Smooth muscle cell (in vitro differentiated cells): ENCODE data around the gene HELZ. TPM values are rescaled to one million over a fixed set of nuclear protein-coding genes. Genes with fewer than 3 reads are reported as not detected.

ENCODE experiments used
- DNase-seq: peaks from one replicate; lab custom pipeline; 2025; ENCODE audit not compliant: unreplicated experiment; lab: John Stamatoyannopoulos, UW
- H2AFZ ChIP-seq: fragments of 200-600 bp; sonication (generic); 2 replicates; pipeline ENCODE4 v1.6.0; 2016; ENCODE audit warnings: antibody characterized with exemption, low read depth, mild to moderate bottlenecking
- H3F3A ChIP-seq: fragments of 200-600 bp; sonication (generic); 2 replicates; pipeline ENCODE4 v1.6.0; 2017; ENCODE audit warnings: antibody characterized with exemption, low read depth
- H3K27ac ChIP-seq: fragments of 200-600 bp; sonication (generic); 2 replicates; pipeline ENCODE4 v1.5.1; 2016; ENCODE audit warnings: low read depth, mild to moderate bottlenecking
- H3K27me3 ChIP-seq: fragments of 200-600 bp; sonication (generic); 2 replicates; pipeline ENCODE4 v1.6.1; 2016; ENCODE audit warnings: low read depth, mild to moderate bottlenecking
- H3K36me3 ChIP-seq: fragments of 200-600 bp; sonication (generic); 2 replicates; pipeline ENCODE4 v1.5.1; 2016; ENCODE audit warnings: low read depth
- H3K4me1 ChIP-seq: fragments of 200-600 bp; sonication (generic); 2 replicates; pipeline ENCODE4 v1.5.1; 2016; ENCODE audit warnings: low read depth
- H3K4me2 ChIP-seq: fragments of 200-600 bp; sonication (generic); 2 replicates; pipeline ENCODE4 v1.6.0; 2016; ENCODE audit warnings: mild to moderate bottlenecking
- H3K4me3 ChIP-seq: fragments of 200-600 bp; sonication (generic); 2 replicates; pipeline ENCODE4 v1.5.1; 2016; ENCODE audit warnings: mild to moderate bottlenecking
- H3K79me2 ChIP-seq: fragments of 200-600 bp; sonication (generic); 2 replicates; pipeline ENCODE4 v1.6.0; 2016; ENCODE audit warnings: low read depth, mild to moderate bottlenecking
- H3K9ac ChIP-seq: fragments of 200-600 bp; sonication (generic); 2 replicates; pipeline ENCODE4 v1.6.0; 2016; ENCODE audit warnings: low read depth
- H3K9me3 ChIP-seq: fragments of 200-600 bp; sonication (generic); replicated peaks from 2 replicates; pipeline ENCODE4 v1.5.1; 2016; ENCODE audit warnings: low read depth
- H4K20me1 ChIP-seq: fragments of 200-600 bp; sonication (generic); 2 replicates; pipeline ENCODE4 v1.6.0; 2016; ENCODE audit warnings: low read depth
- WGBS: methylation state at CpG from one replicate; pipeline ENCODE4 v1.1.7; 2016; ENCODE audit warnings: low lambda C conversion rate; 5-methylcytosine and 5-hydroxymethylcytosine counted together
- polyA plus RNA-seq: library from polyadenylated mRNA; unstranded; fragments of >200 nt; fragmentation: Nextera tagmentation; extraction: Ambion mirVana; gene quantifications from 2 replicates; pipeline ENCODE4 v1.2.1, GENCODE V29; 2016
- total RNA-seq: library from RNA; depleted of rRNA; stranded (reverse); fragments of >200 nt; gene quantifications from 2 replicates; pipeline ENCODE4 v1.2.3, GENCODE V29; 2014
- TF ChIP-seq, protein P1 (sequence below): fragments of 200-600 bp; sonication (generic); IDR thresholded peaks from 2 replicates; pipeline ENCODE4 v1.5.1; 2017; ENCODE audit warnings: borderline replicate concordance, mild to moderate bottlenecking, antibody characterized with exemption; ENCODE audit not compliant: insufficient read depth, poor library complexity, severe bottlenecking

Gene HELZ
- total and polyA plus RNA-seq, 2 experiments from 2014 or later, result 18.8 to 34.4 TPM

- peaks cover 4% of the 10 kb centered on the region for H3F3A ChIP-seq
- peaks cover 24% of the 10 kb centered on the region for H3K4me1 ChIP-seq
- peak overlapping the region; percentile 59 for H3K27ac ChIP-seq
- no peaks in the 10 kb centered on the region for H3K27me3 ChIP-seq
- WGBS, result 2% methylated on average over 26 of the region's 47 CpGs
- no peaks in the 10 kb centered on the region for H3K36me3 ChIP-seq
- no peaks in the 10 kb centered on the region for H3K9me3 ChIP-seq
- H3K4me3 ChIP-seq, result peak overlapping the region; percentile 93
- TF ChIP-seq, protein P1, sequence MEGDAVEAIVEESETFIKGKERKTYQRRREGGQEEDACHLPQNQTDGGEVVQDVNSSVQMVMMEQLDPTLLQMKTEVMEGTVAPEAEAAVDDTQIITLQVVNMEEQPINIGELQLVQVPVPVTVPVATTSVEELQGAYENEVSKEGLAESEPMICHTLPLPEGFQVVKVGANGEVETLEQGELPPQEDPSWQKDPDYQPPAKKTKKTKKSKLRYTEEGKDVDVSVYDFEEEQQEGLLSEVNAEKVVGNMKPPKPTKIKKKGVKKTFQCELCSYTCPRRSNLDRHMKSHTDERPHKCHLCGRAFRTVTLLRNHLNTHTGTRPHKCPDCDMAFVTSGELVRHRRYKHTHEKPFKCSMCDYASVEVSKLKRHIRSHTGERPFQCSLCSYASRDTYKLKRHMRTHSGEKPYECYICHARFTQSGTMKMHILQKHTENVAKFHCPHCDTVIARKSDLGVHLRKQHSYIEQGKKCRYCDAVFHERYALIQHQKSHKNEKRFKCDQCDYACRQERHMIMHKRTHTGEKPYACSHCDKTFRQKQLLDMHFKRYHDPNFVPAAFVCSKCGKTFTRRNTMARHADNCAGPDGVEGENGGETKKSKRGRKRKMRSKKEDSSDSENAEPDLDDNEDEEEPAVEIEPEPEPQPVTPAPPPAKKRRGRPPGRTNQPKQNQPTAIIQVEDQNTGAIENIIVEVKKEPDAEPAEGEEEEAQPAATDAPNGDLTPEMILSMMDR, result no peak
- peaks cover 48% of the 10 kb centered on the region for H3K79me2 ChIP-seq
- peak overlapping the region; percentile 95 for H2AFZ ChIP-seq
- H3K9ac ChIP-seq, result peak overlapping the region; percentile 93
- peak overlapping the region; percentile 96 for H3K4me2 ChIP-seq
- peaks cover 45% of the 10 kb centered on the region for H4K20me1 ChIP-seq
- no peak for DNase-seq
Observed at GRCh38 chr17:67244431-67245072, 444 bp downstream of the HELZ start.

- H3K36me3 ChIP-seq, result peaks cover 4% of the 10 kb centered on the region
- H3K79me2 ChIP-seq, result peaks cover 57% of the 10 kb centered on the region
- H3K27me3 ChIP-seq, result no peaks in the 10 kb centered on the region
- WGBS, result 77% methylated on average over 5 of the region's 5 CpGs
- H3F3A ChIP-seq, result peaks cover 4% of the 10 kb centered on the region
- DNase-seq, result no peak
- H3K4me2 ChIP-seq, result peak overlapping the region; percentile 96
- H3K4me1 ChIP-seq, result peaks cover 24% of the 10 kb centered on the region
- no peak overlapping the region for H3K27ac ChIP-seq
- H3K9me3 ChIP-seq, result no peaks in the 10 kb centered on the region
- TF ChIP-seq, protein P1, result no peak
- peak overlapping the region; percentile 93 for H3K4me3 ChIP-seq
- no peak overlapping the region for H2AFZ ChIP-seq
- H3K9ac ChIP-seq, result no peak overlapping the region
- H4K20me1 ChIP-seq, result peaks cover 54% of the 10 kb centered on the region
Observed at GRCh38 chr17:67243284-67243683, 1.7 kb downstream of the HELZ start.

DNA sequence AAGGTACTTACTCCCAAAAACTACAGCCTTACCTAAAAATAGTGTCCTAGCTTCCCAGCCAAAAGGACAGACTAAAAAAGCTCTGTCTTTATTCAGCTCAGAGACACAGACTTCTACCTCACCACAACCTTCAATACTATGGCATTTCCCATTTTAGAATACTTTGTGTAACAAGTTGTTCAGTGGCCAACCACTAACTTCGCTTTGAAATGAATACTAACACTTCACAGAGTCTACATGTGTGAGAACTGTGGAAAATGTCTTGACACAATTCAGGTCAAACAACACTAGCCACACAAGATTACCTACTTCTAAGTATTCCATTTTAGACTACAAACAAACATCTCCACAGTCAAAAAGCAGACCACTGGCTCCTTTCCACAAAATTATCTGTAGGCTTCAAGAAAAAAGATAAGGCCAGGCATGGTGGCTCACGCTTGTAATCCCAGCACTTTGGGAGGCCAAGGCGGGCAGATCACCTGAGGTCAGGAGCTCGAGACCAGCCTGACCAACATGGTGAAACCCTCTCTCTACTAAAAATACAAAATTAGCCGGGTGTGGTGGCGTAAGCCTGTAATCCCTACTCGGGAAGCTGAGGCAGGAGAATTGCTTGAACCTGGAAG is 3.2 kb downstream of the HELZ start:
- TF ChIP-seq, protein P1, result no peak
- Histone ChIP-seq H3F3A (peaks cover 4% of the 10 kb centered on the region), H3K9me3 (no peaks in the 10 kb centered on the region), H3K79me2 (peaks cover 67% of the 10 kb centered on the region), H2AFZ (no peak overlapping the region), H3K27ac (peak overlapping the region; percentile 3), H4K20me1 (peaks cover 66% of the 10 kb centered on the region), H3K36me3 (peaks cover 4% of the 10 kb centered on the region), H3K4me2 (no peak overlapping the region), H3K9ac (no peak overlapping the region), H3K4me3 (no peak overlapping the region), H3K4me1 (peaks cover 22% of the 10 kb centered on the region), H3K27me3 (no peaks in the 10 kb centered on the region)
- 79% methylated on average over 7 of the region's 7 CpGs for WGBS
- no peak for DNase-seq
